Measurements from ENCODE around the gene LYPD8. TPM values are rescaled to one million over a fixed set of nuclear protein-coding genes. Genes with fewer than 3 reads are reported as not detected.

Gene LYPD8
- total and polyA plus RNA-seq, 9 of the 15 experiments (the other 6 are each of a cell fraction or from before 2014, with no cell fraction given) = 0.50 to 2.1 (median 1.3) TPM

GRCh38 chr1:248755517-248755916 lies at the start of gene LYPD8 (continued):
- no peak for TF ChIP-seq PCBP2 (IDR thresholded peaks at IDR 0.05; ENCODE audit: low read depth, low read length, poor library complexity, severe bottlenecking)
- no peak for TF ChIP-seq MCM7 (IDR thresholded peaks at IDR 0.05)
- no peak for TF ChIP-seq ZNF507 (tag; conservative IDR thresholded peaks at IDR 0.05)
- no peak for TF ChIP-seq ZNF143 (CRISPR knock-in tag; IDR thresholded peaks at IDR 0.05)

- peaks cover 10 to 11% of the 10 kb centered on the region in 2 experiments; a peak in 2 of 5 replicates for H3K4me1 ChIP-seq (replicated peaks in 1 of 2; ENCODE audit: control insufficient read depth in 2 of 2, insufficient read depth in 2 of 2, low read length in 2 of 2)
- H3K36me3 ChIP-seq (ENCODE audit: control insufficient read depth, insufficient read depth, low read length) = no peaks in the 10 kb centered on the region
- no peaks in the 10 kb centered on the region; the same call in 1 of the 2 replicates for H4K20me1 ChIP-seq (replicated peaks; ENCODE audit: control insufficient read depth, insufficient read depth, low read length)
- H3K27ac ChIP-seq (ENCODE audit: extremely low read depth, low read depth, low read length) = no peak overlapping the region
- no peaks in the 10 kb centered on the region; the same call in 1 of the 2 replicates for H3K9me3 ChIP-seq (replicated peaks; ENCODE audit: control insufficient read depth, insufficient read depth, low read depth, low read length)
- no peak for FAIRE-seq
- in situ Hi-C loops (cut with MboI) (no loop called here), intact Hi-C loops (cut with micrococcal nuclease) (loop anchor here (5.0 kb wide), 3 partner anchors 48 to 973 kb away; partner anchors contain the start of gene LYPD8)
- peak; percentile 37 for ATAC-seq
- no TSS peak for BruUV-seq (replicated peaks)
- H3K79me2 ChIP-seq (ENCODE audit: control insufficient read depth, insufficient read depth, low read length) = no peaks in the 10 kb centered on the region
- no peaks in the 10 kb centered on the region for H3K9me1 ChIP-seq (ENCODE audit: control insufficient read depth, insufficient read depth, low read length)
- under 1% methylated on average over 10 of the region's 10 CpGs for WGBS (ENCODE audit: insufficient coverage, low coverage, missing lambda C conversion rate)
- ChIA-PET POLR2A (interaction anchor here (0.8 to 1.8 kb wide), 4 partner anchors 9 to 36 kb away, joined by 3 to 5 read pairs (median 3); no protein-coding TSS in a partner anchor), CTCF (ENCODE audit: low intra/inter-chr PET ratio) (interaction anchor here (0.5 to 3.0 kb wide), 3 partner anchors 397 to 401 kb away, joined by 3 to 39 read pairs (median 3); no protein-coding TSS in a partner anchor)
- no peak overlapping the region for H3K4me3 ChIP-seq
- no peak overlapping the region for H2AFZ ChIP-seq (ENCODE audit: low read depth, low read length)
- TF ChIP-seq ETV1 (tag; conservative IDR thresholded peaks at IDR 0.05; ENCODE audit: low read depth) (0 out of 2 replicates have a peak, but pooled peaks have one; percentile 37), KLF1 (tag; IDR thresholded peaks at IDR 0.05) (no peak), CBFA2T3 (IDR thresholded peaks at IDR 0.05) (peak; percentile 38), MTA2 (IDR thresholded peaks at IDR 0.05; ENCODE audit: low read depth) (no peak), PBX2 (CRISPR knock-in tag; IDR thresholded peaks at IDR 0.05; ENCODE audit: low read depth) (no peak), PBX2 (tag; conservative IDR thresholded peaks at IDR 0.05; ENCODE audit: low read depth) (0 out of 2 replicates have a peak, but pooled peaks have one; percentile 11), ZFP36 (IDR thresholded peaks at IDR 0.05; ENCODE audit: low read depth, low read length, partially characterized antibody) (peak; percentile 32)
- peaks cover 7 to 20% of the 10 kb centered on the region in 2 experiments; a peak in 4 of 5 replicates for H3K27me3 ChIP-seq (ENCODE audit: control insufficient read depth in 2 of 2, insufficient read depth in 2 of 2, low read length in 2 of 2)
- peak in 1 of 4 experiments; percentile 5 for DNase-seq (ENCODE audit: extremely low read depth in 1 of 4, low spot score in 3 of 4)
- H3K4me2 ChIP-seq (ENCODE audit: insufficient read depth, low read length) = peak overlapping the region; percentile 6; the same call in 1 of the 2 replicates
- H3K9ac ChIP-seq (ENCODE audit: insufficient read depth in 1 of 2, low read depth in 2 of 2, low read length in 2 of 2) = no peak overlapping the region; a peak in 1 of 4 replicates
These were observed 49.5 kb upstream of the LYPD8 start for GRCh38 chr1:248804771-248805681.

All from K562 (cell line).